Breast epithelium (tissue), 4 donors: Measurements from ENCODE around the gene GK. TPM values are rescaled to one million over a fixed set of nuclear protein-coding genes. Genes with fewer than 3 reads are reported as not detected.
"Not testable (repeated sequence)": the region's sequence is repeated elsewhere in the genome, so short reads cannot be mapped to it uniquely, and the experiment has no call there.

Experiments used
- DNase-seq, 2 donors: peaks; one replicate each; pipeline ENCODE4 v3.0.0-alpha.2; 2019; ENCODE audit warnings: low spot score in 2 of 2
- H3K27ac ChIP-seq, 2 donors: fragments of 200-600 bp; sonication (generic) in 1 of 2; one replicate each; pipeline ENCODE4 v1.5.1; 2016 to 2019; ENCODE audit warnings: mild to moderate bottlenecking in 1 of 2
- H3K27me3 ChIP-seq, 2 donors: fragments of 200-600 bp; sonication (generic) in 1 of 2; one replicate each; pipeline versions ENCODE4 v1.5.1 to v1.6.0; 2017 to 2019; ENCODE audit warnings: control low read depth in 1 of 2, mild to moderate bottlenecking in 1 of 2
- H3K36me3 ChIP-seq: fragments of 200-600 bp; one replicate; pipeline ENCODE4 v1.5.1; 2019
- H3K4me1 ChIP-seq, 2 donors: fragments of 200-600 bp; sonication (generic); one replicate each; pipeline ENCODE4 v1.5.1; 2016 to 2019; ENCODE audit warnings: control low read depth in 1 of 2
- H3K4me3 ChIP-seq, 3 donors: fragments of 200-600 bp; sonication (generic); 1 replicate in 2 of 3; 2 replicates in 1 of 3; pipeline ENCODE4 v1.5.1; 2016 to 2019; ENCODE audit warnings: mild to moderate bottlenecking in 3 of 3, moderate library complexity in 2 of 3
- H3K9me3 ChIP-seq, 2 donors: fragments of 200-600 bp; sonication (generic) in 1 of 2; one replicate each; pipeline ENCODE4 v1.5.1; 2016 to 2019; ENCODE audit warnings: control low read depth in 1 of 2
- CTCF ChIP-seq, 3 donors: fragments of 450-650 bp; IDR thresholded peaks; one replicate each; pipeline ENCODE4 v1.5.1; 2016 to 2017; ENCODE audit warnings: antibody characterized with exemption in 3 of 3, mild to moderate bottlenecking in 3 of 3, moderate library complexity in 3 of 3
- POLR2A ChIP-seq: fragments of 450-650 bp; IDR thresholded peaks from one replicate; pipeline ENCODE4 v1.6.1; 2016; ENCODE audit warnings: antibody characterized with exemption, mild to moderate bottlenecking, moderate library complexity
- POLR2AphosphoS5 ChIP-seq, 3 donors: sonication (generic); formaldehyde crosslinking; IDR thresholded peaks; one replicate each; pipeline ENCODE4 v1.6.1; 2017; ENCODE audit warnings: antibody characterized with exemption in 3 of 3
- intact Hi-C: fragments of 100-400 bp; cut with DNase I; formaldehyde crosslinking; loops from one replicate; pipeline ENCODE4 v1.15.1; 2023; ENCODE audit warnings: low total_unique reads
- total RNA-seq, 3 donors: library from RNA; depleted of rRNA; stranded (reverse); fragments of >200 nt; gene quantifications; one replicate each; pipeline ENCODE4 v1.1.0, GENCODE V29; 2016

Gene GK
- total RNA-seq, 3 donors from 2014 or later, result 3.8 to 12.1 (median 6.9) TPM

GRCh38 chrX:30663322-30663721 is 10.1 kb downstream of the GK start:
- H3K4me1 ChIP-seq, result no peaks in the 10 kb centered on the region
- H3K9me3 ChIP-seq, result no peaks in the 10 kb centered on the region
- intact Hi-C loops, result no loop called here
- H3K27ac ChIP-seq, result no peak overlapping the region
- no peak for DNase-seq
- no peak overlapping the region for H3K4me3 ChIP-seq
- H3K36me3 ChIP-seq, result no peaks in the 10 kb centered on the region
- H3K27me3 ChIP-seq, result no peaks in the 10 kb centered on the region
- TF ChIP-seq POLR2A (no peak), CTCF (IDR thresholded peaks at IDR 0.05) (no peak), POLR2AphosphoS5 (IDR thresholded peaks at IDR 0.05) (no peak)

GRCh38 chrX:30665471-30665870 is 12.2 kb downstream of the GK start:
- intact Hi-C loops, result no loop called here
- H3K27me3 ChIP-seq, result no peaks in the 10 kb centered on the region

GRCh38 chrX:30666094-30666493 is 12.9 kb downstream of the GK start:
- TF ChIP-seq POLR2AphosphoS5 (IDR thresholded peaks at IDR 0.05), result no peak
- H3K9me3 ChIP-seq, result no peaks in the 10 kb centered on the region
- no peaks in the 10 kb centered on the region for H3K27me3 ChIP-seq
- H3K36me3 ChIP-seq, result no peaks in the 10 kb centered on the region
- intact Hi-C loops, result no loop called here
- H3K27ac ChIP-seq, result no peak overlapping the region
- no peak for DNase-seq
- no peaks in the 10 kb centered on the region for H3K4me1 ChIP-seq
- H3K4me3 ChIP-seq, result no peak overlapping the region

More at GRCh38 chrX:30665471-30665870, 12.2 kb downstream of the GK start:
- H3K4me1 ChIP-seq, result no peaks in the 10 kb centered on the region
- H3K36me3 ChIP-seq, result no peaks in the 10 kb centered on the region
- no peaks in the 10 kb centered on the region for H3K9me3 ChIP-seq
- H3K4me3 ChIP-seq, result no peak overlapping the region
- no peak overlapping the region for H3K27ac ChIP-seq
- TF ChIP-seq POLR2A (no peak), CTCF (IDR thresholded peaks at IDR 0.05) (no peak)
- no peak for DNase-seq

- no peaks in the 10 kb centered on the region for H3K27me3 ChIP-seq
- TF ChIP-seq POLR2A, result no peak
- no peak for TF ChIP-seq POLR2AphosphoS5 (IDR thresholded peaks at IDR 0.05)
- TF ChIP-seq CTCF (IDR thresholded peaks at IDR 0.05), result no peak
- H3K4me3 ChIP-seq, result no peak overlapping the region
- H3K4me1 ChIP-seq, result no peaks in the 10 kb centered on the region
- no peaks in the 10 kb centered on the region for H3K36me3 ChIP-seq
- H3K9me3 ChIP-seq, result no peaks in the 10 kb centered on the region
- no peak overlapping the region for H3K27ac ChIP-seq
- no peak for DNase-seq
- intact Hi-C loops, result no loop called here
Observed at GRCh38 chrX:30668581-30668980, 15.4 kb downstream of the GK start.

- intact Hi-C loops, H3K9me3 ChIP-seq, DNase-seq, H3K4me3 ChIP-seq, H3K27ac ChIP-seq, H3K4me1 ChIP-seq, H3K36me3 ChIP-seq, H3K27me3 ChIP-seq: not testable (repeated sequence)
Observed at GRCh38 chrX:30671189-30671588, 18.0 kb downstream of the GK start.

- no peak for DNase-seq
- TF ChIP-seq POLR2AphosphoS5 (IDR thresholded peaks at IDR 0.05) (no peak), POLR2A (no peak), CTCF (IDR thresholded peaks at IDR 0.05) (no peak)
- no peak overlapping the region for H3K27ac ChIP-seq
- no peaks in the 10 kb centered on the region for H3K36me3 ChIP-seq
- H3K4me3 ChIP-seq, result no peak overlapping the region
- no peaks in the 10 kb centered on the region for H3K4me1 ChIP-seq
- intact Hi-C loops, result no loop called here
- no peaks in the 10 kb centered on the region for H3K9me3 ChIP-seq
- H3K27me3 ChIP-seq, result peaks cover 0 to 8% of the 10 kb centered on the region in 2 donors
Observed at GRCh38 chrX:30673127-30673796, 20.0 kb downstream of the GK start.
